DOHH2 (cell line): ENCODE data around the gene ACOT9.

ENCODE experiments used
- EZH2phosphoT487 ChIP-seq: fragments of 200-600 bp; sonication (generic); IDR thresholded peaks from 2 replicates; pipeline ENCODE4 v1.6.1; 2017; ENCODE audit warnings: borderline replicate concordance, mild to moderate bottlenecking, antibody characterized with exemption, low read length, moderate library complexity, mixed read lengths
- TF ChIP-seq, protein P1 (sequence below): fragments of 200-600 bp; sonication (generic); IDR thresholded peaks from one replicate; pipeline ENCODE4 v1.5.1; 2014; ENCODE audit warnings: antibody characterized with exemption, mild to moderate bottlenecking, low read depth, low read length; ENCODE audit not compliant: poor library complexity, severe bottlenecking

DNA sequence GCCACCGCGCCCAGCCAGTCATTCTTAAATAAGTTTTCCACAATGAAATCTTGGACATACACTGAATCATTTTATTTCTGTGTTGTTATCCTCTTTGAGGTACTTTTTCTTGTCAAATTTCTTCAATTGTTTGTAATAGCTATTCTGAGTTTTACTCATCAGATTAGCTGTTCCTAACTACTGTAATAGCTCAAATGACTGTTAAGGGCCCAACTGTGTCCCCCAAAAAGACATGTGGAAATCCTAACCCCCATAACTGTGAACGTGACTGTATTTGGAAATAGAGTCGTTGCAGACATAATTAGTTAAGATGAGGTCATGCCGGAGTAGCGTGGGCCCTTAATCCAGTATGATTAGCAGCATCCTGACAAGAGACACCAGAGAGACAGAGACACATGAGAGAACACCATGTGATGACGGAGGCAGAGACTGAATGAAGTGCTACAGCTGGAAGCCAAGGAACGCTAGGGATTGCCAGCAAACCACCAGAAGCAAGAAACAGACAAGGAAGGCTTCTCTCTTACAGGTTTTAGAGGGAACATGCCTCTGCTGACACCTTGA, 22.9 kb downstream of the ACOT9 start:
- TF ChIP-seq, protein P1, sequence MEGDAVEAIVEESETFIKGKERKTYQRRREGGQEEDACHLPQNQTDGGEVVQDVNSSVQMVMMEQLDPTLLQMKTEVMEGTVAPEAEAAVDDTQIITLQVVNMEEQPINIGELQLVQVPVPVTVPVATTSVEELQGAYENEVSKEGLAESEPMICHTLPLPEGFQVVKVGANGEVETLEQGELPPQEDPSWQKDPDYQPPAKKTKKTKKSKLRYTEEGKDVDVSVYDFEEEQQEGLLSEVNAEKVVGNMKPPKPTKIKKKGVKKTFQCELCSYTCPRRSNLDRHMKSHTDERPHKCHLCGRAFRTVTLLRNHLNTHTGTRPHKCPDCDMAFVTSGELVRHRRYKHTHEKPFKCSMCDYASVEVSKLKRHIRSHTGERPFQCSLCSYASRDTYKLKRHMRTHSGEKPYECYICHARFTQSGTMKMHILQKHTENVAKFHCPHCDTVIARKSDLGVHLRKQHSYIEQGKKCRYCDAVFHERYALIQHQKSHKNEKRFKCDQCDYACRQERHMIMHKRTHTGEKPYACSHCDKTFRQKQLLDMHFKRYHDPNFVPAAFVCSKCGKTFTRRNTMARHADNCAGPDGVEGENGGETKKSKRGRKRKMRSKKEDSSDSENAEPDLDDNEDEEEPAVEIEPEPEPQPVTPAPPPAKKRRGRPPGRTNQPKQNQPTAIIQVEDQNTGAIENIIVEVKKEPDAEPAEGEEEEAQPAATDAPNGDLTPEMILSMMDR: no peak
- no peak for TF ChIP-seq EZH2phosphoT487
